DND-41 (cell line): ENCODE data around the gene CYSLTR2.

Experiments used
- ATAC-seq: fragments of 200-7000 bp; cut with Tn5 transposase; 3 replicates; pipeline ENCODE4 v1.9.1; 2021; ENCODE audit warnings: low read depth; ENCODE audit not compliant: insufficient read depth
- DNase-seq: peaks from one replicate; pipeline ENCODE4 v3.0.0-alpha.2; 2020
- H2AFZ ChIP-seq: 2 replicates; pipeline ENCODE4 v1.6.0; 2012; ENCODE audit warnings: low read depth, low read length
- H3K27ac ChIP-seq: 2 replicates; pipeline ENCODE4 v1.5.1; 2012; ENCODE audit warnings: low read length, inconsistent platforms
- H3K27me3 ChIP-seq: fragments of 200-600 bp; sonication (generic); 2 replicates; pipeline ENCODE4 v1.6.0; 2012; ENCODE audit warnings: low read length, mild to moderate bottlenecking, inconsistent platforms; ENCODE audit not compliant: insufficient read depth, poor library complexity
- H3K36me3 ChIP-seq: 2 replicates; pipeline ENCODE4 v1.5.1; 2012; ENCODE audit warnings: low read length, inconsistent platforms; ENCODE audit not compliant: insufficient read depth
- H3K4me1 ChIP-seq: 2 replicates; pipeline ENCODE4 v1.5.1; 2012; ENCODE audit warnings: mild to moderate bottlenecking, low read length; ENCODE audit not compliant: insufficient read depth
- H3K4me2 ChIP-seq: 2 replicates; pipeline ENCODE4 v1.6.0; 2012; ENCODE audit warnings: mild to moderate bottlenecking, moderate library complexity, low read length, inconsistent platforms; ENCODE audit not compliant: insufficient read depth
- H3K4me3 ChIP-seq, 2 experiments: fragments of 200-600 bp in 1 of 2; shearing (Covaris generic) in 1 of 2; 2 replicates each; pipeline ENCODE4 v1.5.1; 2012 to 2016; ENCODE audit warnings: inconsistent platforms in 2 of 2, low read length in 2 of 2, mild to moderate bottlenecking in 2 of 2, low read depth in 1 of 2, moderate library complexity in 1 of 2
- H3K79me2 ChIP-seq: 2 replicates; pipeline ENCODE4 v1.6.0; 2012; ENCODE audit warnings: low read length, inconsistent platforms; ENCODE audit not compliant: insufficient read depth
- H3K9ac ChIP-seq: 2 replicates; pipeline ENCODE4 v1.6.0; 2012; ENCODE audit warnings: low read depth, mild to moderate bottlenecking, inconsistent platforms, low read length, moderate library complexity
- H3K9me3 ChIP-seq: 2 replicates; pipeline ENCODE4 v1.5.1; 2012; ENCODE audit warnings: low read length, moderate library complexity, mild to moderate bottlenecking, inconsistent platforms; ENCODE audit not compliant: insufficient read depth, severe bottlenecking
- H4K20me1 ChIP-seq: 2 replicates; pipeline ENCODE4 v1.6.0; 2012; ENCODE audit warnings: low read length; ENCODE audit not compliant: insufficient read depth
- EZH2 ChIP-seq: IDR thresholded peaks from 3 replicates; pipeline ENCODE4 v1.6.1; 2012; ENCODE audit warnings: borderline replicate concordance, low read depth, mild to moderate bottlenecking, moderate library complexity, low read length, inconsistent platforms; ENCODE audit not compliant: severe bottlenecking
- TF ChIP-seq, protein P1 (sequence below): IDR thresholded peaks from 2 replicates; pipeline ENCODE4 v1.5.1; 2012; ENCODE audit warnings: borderline replicate concordance, low read length, moderate library complexity, mild to moderate bottlenecking; ENCODE audit not compliant: poor library complexity, severe bottlenecking; ENCODE audit errors: extremely low read depth

CYSLTR2 gene

DNA sequence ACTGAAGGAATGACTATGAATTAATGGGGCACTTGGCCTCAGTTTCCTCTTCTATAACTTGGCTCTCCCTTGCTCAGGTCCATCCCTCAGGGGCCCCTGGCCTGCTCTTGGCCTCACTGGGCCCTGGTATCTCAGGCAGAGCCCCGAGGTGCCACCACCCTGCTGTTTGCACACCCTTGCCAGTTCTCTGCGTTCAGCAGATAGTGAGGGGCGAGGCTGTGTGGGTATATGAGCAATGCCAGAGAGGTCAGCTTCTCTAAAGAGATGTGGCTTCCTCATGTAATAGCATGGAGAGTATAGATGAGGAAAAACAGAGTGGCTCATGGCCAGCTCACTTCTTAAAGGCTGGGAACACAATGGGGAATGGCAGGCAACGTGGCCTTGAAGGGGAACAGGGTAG is 76.1 kb downstream of the CYSLTR2 start:
- Histone ChIP-seq H2AFZ (no peak overlapping the region), H3K27ac (no peak overlapping the region), H3K27me3 (no peaks in the 10 kb centered on the region), H3K4me3 (no peak overlapping the region), H3K36me3 (no peaks in the 10 kb centered on the region), H3K9me3 (peaks cover 2% of the 10 kb centered on the region), H3K9ac (no peak overlapping the region), H3K4me2 (no peak overlapping the region), H4K20me1 (no peaks in the 10 kb centered on the region), H3K4me1 (peaks cover 12% of the 10 kb centered on the region; the same call in 1 of the 2 replicates), H3K79me2 (no peaks in the 10 kb centered on the region)
- no peak for DNase-seq
- ATAC-seq = no peak
- no peak for TF ChIP-seq EZH2
- TF ChIP-seq, protein P1, sequence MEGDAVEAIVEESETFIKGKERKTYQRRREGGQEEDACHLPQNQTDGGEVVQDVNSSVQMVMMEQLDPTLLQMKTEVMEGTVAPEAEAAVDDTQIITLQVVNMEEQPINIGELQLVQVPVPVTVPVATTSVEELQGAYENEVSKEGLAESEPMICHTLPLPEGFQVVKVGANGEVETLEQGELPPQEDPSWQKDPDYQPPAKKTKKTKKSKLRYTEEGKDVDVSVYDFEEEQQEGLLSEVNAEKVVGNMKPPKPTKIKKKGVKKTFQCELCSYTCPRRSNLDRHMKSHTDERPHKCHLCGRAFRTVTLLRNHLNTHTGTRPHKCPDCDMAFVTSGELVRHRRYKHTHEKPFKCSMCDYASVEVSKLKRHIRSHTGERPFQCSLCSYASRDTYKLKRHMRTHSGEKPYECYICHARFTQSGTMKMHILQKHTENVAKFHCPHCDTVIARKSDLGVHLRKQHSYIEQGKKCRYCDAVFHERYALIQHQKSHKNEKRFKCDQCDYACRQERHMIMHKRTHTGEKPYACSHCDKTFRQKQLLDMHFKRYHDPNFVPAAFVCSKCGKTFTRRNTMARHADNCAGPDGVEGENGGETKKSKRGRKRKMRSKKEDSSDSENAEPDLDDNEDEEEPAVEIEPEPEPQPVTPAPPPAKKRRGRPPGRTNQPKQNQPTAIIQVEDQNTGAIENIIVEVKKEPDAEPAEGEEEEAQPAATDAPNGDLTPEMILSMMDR = no peak

DNA sequence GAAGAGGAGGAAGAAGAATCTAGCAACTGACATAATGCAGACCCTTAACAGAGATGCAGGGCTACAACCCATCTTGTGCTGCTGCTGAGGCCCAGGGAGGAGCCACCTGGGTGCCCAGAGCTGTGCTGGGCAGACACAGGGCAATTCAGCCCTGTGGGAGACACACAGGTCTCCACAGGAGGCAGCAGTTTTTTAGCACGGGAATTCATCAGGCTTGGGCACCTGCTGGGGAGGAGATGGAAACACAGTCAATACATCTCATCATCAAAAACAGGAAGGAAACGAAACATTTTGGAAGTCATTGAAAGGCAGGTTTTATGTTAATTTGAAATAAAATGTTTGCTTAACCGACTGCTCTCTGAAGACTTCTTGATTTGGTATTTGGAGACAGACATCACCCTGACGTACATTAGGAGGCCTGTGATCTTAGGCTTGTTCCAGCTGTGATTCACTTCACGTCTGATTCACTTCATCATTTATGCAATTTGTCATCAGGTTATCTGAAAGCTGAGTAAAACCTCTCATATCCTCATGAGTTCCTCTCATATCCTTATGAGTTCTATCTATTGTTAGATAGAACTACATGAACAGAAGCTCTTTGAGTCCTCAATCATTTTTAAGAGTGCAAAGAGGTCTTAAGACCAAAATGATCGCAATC is 77.4 kb downstream of the CYSLTR2 start:
- TF ChIP-seq, protein P1 = no peak
- TF ChIP-seq EZH2 = no peak
- H4K20me1 ChIP-seq = no peaks in the 10 kb centered on the region
- peaks cover 2% of the 10 kb centered on the region for H3K9me3 ChIP-seq
- H3K9ac ChIP-seq = no peak overlapping the region
- no peak overlapping the region for H3K4me3 ChIP-seq
- DNase-seq (no peak), ATAC-seq (no peak)
- no peaks in the 10 kb centered on the region for H3K36me3 ChIP-seq
- no peak overlapping the region for H3K27ac ChIP-seq
- H3K4me1 ChIP-seq = peaks cover 12% of the 10 kb centered on the region; the same call in 1 of the 2 replicates
- no peaks in the 10 kb centered on the region for H3K79me2 ChIP-seq
- no peak overlapping the region for H3K4me2 ChIP-seq
- H3K27me3 ChIP-seq = no peaks in the 10 kb centered on the region
- H2AFZ ChIP-seq = no peak overlapping the region

GRCh38 chr13:48731957-48732569 is 78.3 kb downstream of the CYSLTR2 start:
- Histone ChIP-seq H4K20me1 (no peaks in the 10 kb centered on the region), H2AFZ (no peak overlapping the region), H3K4me2 (no peak overlapping the region), H3K36me3 (no peaks in the 10 kb centered on the region), H3K4me1 (peaks cover 12% of the 10 kb centered on the region; the same call in 1 of the 2 replicates), H3K27me3 (no peaks in the 10 kb centered on the region), H3K4me3 (no peak overlapping the region), H3K9ac (no peak overlapping the region), H3K9me3 (peaks cover 2% of the 10 kb centered on the region), H3K27ac (no peak overlapping the region), H3K79me2 (no peaks in the 10 kb centered on the region)
- no peak for DNase-seq
- TF ChIP-seq, protein P1 = peak; percentile 50
- no peak for TF ChIP-seq EZH2
- ATAC-seq = no peak; the same call in 2 of the 3 replicates
